Astrocyte of the spinal cord (primary cell): ENCODE data around the gene SEMA4B.
"Not testable (repeated sequence)": the region's sequence is repeated elsewhere in the genome, so short reads cannot be mapped to it uniquely, and the experiment has no call there.

Experiments used
- DNase-seq: peaks from one replicate; pipeline ENCODE4 v3.0.0; 2011; ENCODE audit warnings: low read depth, low spot score
- H3K4me3 ChIP-seq: 2 replicates; pipeline ENCODE4 v1.5.1; 2011; ENCODE audit warnings: low read depth, mild to moderate bottlenecking, low read length, moderate library complexity
- CTCF ChIP-seq: IDR thresholded peaks from 2 replicates; pipeline ENCODE4 v1.5.1; 2012; ENCODE audit warnings: low read depth, mild to moderate bottlenecking, low read length, inconsistent platforms
- in situ Hi-C: cut with HindIII; loops from 2 replicates; pipeline ENCODE4 v1.10.0; 2017; ENCODE audit warnings: low sequenced_read_pairs

Gene SEMA4B

GRCh38 chr15:90159213-90159612 is 41.9 kb upstream of the SEMA4B start:
- H3K4me3 ChIP-seq = no peak overlapping the region
- DNase-seq = no peak
- in situ Hi-C loops = no loop called here
- no peak for TF ChIP-seq CTCF

- no peak overlapping the region for H3K4me3 ChIP-seq
- TF ChIP-seq CTCF = no peak
- DNase-seq = no peak
- in situ Hi-C loops = no loop called here
These were observed 40.1 kb upstream of the SEMA4B start for GRCh38 chr15:90160781-90161727.

GRCh38 chr15:90161950-90162361 is 39.2 kb upstream of the SEMA4B start:
- in situ Hi-C loops = no loop called here
- no peak overlapping the region for H3K4me3 ChIP-seq
- no peak for DNase-seq
- TF ChIP-seq CTCF = no peak

- no peak for TF ChIP-seq CTCF
- no peak overlapping the region for H3K4me3 ChIP-seq
- no peak for DNase-seq
- in situ Hi-C loops = no loop called here
These were observed 38.2 kb upstream of the SEMA4B start for GRCh38 chr15:90162956-90163355.

GRCh38 chr15:90164239-90164638 is 36.9 kb upstream of the SEMA4B start:
- H3K4me3 ChIP-seq, in situ Hi-C loops, DNase-seq: not testable (repeated sequence)

- no peak for DNase-seq
- no peak overlapping the region for H3K4me3 ChIP-seq
- TF ChIP-seq CTCF = no peak
- in situ Hi-C loops = no loop called here
These were observed 36.0 kb upstream of the SEMA4B start for GRCh38 chr15:90165157-90165556.
